GM23338 (cell line): Measurements from ENCODE around the gene MT1F. TPM values are rescaled to one million over a fixed set of nuclear protein-coding genes. Genes with fewer than 3 reads are reported as not detected.
A peak's percentile ranks its signal among the peaks of the same experiment; 100 is the strongest.

Experiments used
- ATAC-seq: fragments of 200-7000 bp; cut with Tn5 transposase; 3 replicates; pipeline ENCODE4 v1.9.1; 2020
- DNase-seq: peaks from one replicate; pipeline ENCODE4 v3.0.0-alpha.2; 2015; ENCODE audit warnings: low spot score
- H2AFZ ChIP-seq: fragments of 200-600 bp; sonication (generic); 2 replicates; pipeline ENCODE4 v1.8.0; 2016; ENCODE audit warnings: antibody characterized with exemption, mild to moderate bottlenecking, moderate library complexity
- H3F3A ChIP-seq: fragments of 200-600 bp; sonication (generic); replicated peaks from 2 replicates; pipeline ENCODE4 v1.8.0; 2017; ENCODE audit warnings: antibody characterized with exemption, mixed run types, low read depth
- H3K27ac ChIP-seq: fragments of 200-600 bp; sonication (generic); 2 replicates; pipeline ENCODE4 v1.6.1; 2016; ENCODE audit warnings: low read depth
- H3K27me3 ChIP-seq: fragments of 200-600 bp; sonication (generic); 2 replicates; pipeline ENCODE4 v1.8.0; 2016; ENCODE audit warnings: mild to moderate bottlenecking, mixed run types, moderate library complexity; ENCODE audit not compliant: insufficient read depth
- H3K36me3 ChIP-seq: fragments of 200-600 bp; sonication (generic); 2 replicates; pipeline ENCODE4 v1.8.0; 2016; ENCODE audit warnings: mild to moderate bottlenecking; ENCODE audit not compliant: insufficient read depth
- H3K4me1 ChIP-seq: fragments of 200-600 bp; sonication (generic); 2 replicates; pipeline ENCODE4 v1.8.0; 2016; ENCODE audit warnings: mild to moderate bottlenecking, moderate library complexity; ENCODE audit not compliant: insufficient read depth
- H3K4me2 ChIP-seq: fragments of 200-600 bp; sonication (generic); 2 replicates; pipeline ENCODE4 v1.7.1; 2017; ENCODE audit warnings: mixed run types
- H3K4me3 ChIP-seq: fragments of 200-600 bp; sonication (generic); 2 replicates; pipeline ENCODE4 v1.6.1; 2016; ENCODE audit warnings: mixed run types
- H3K79me2 ChIP-seq: fragments of 200-600 bp; sonication (generic); replicated peaks from 2 replicates; pipeline ENCODE4 v1.8.0; 2017; ENCODE audit warnings: mild to moderate bottlenecking; ENCODE audit not compliant: insufficient read depth
- H3K9me2 ChIP-seq: fragments of 200-600 bp; sonication (generic); 2 replicates; pipeline ENCODE4 v1.8.0; 2017; ENCODE audit not compliant: insufficient read depth
- H4K20me1 ChIP-seq: fragments of 200-600 bp; sonication (generic); replicated peaks from 2 replicates; pipeline ENCODE4 v1.8.0; 2017; ENCODE audit warnings: mild to moderate bottlenecking; ENCODE audit not compliant: insufficient read depth
- H3K27ac Mint-ChIP-seq: 2 replicates; pipeline ENCODE4 v1.8.0; 2020; ENCODE audit warnings: inconsistent platforms, mild to moderate bottlenecking, moderate library complexity, mixed read lengths
- H3K27me3 Mint-ChIP-seq: 3 replicates; pipeline ENCODE4 v1.8.0; 2022; ENCODE audit warnings: low read depth, mild to moderate bottlenecking, moderate library complexity, mixed read lengths, inconsistent platforms; ENCODE audit not compliant: insufficient read depth, poor library complexity
- H3K36me3 Mint-ChIP-seq: 3 replicates; pipeline ENCODE4 v1.8.0; 2021; ENCODE audit warnings: low read depth, mild to moderate bottlenecking, inconsistent platforms, moderate library complexity, mixed read lengths
- H3K4me1 Mint-ChIP-seq: 3 replicates; pipeline ENCODE4 v1.8.0; 2020; ENCODE audit warnings: mild to moderate bottlenecking, inconsistent platforms, mixed read lengths
- H3K4me3 Mint-ChIP-seq: 3 replicates; pipeline ENCODE4 v1.8.0; 2021; ENCODE audit warnings: moderate library complexity, mild to moderate bottlenecking, inconsistent platforms, mixed read lengths
- H3K9me3 Mint-ChIP-seq: 3 replicates; pipeline ENCODE4 v1.8.0; 2020; ENCODE audit warnings: moderate library complexity, mild to moderate bottlenecking, inconsistent platforms, mixed read lengths
- EZH2 ChIP-seq: fragments of 200-600 bp; sonication (generic); IDR thresholded peaks from one replicate; pipeline ENCODE4 v1.8.0; 2017; ENCODE audit warnings: antibody characterized with exemption, mild to moderate bottlenecking, low read depth; ENCODE audit not compliant: unreplicated experiment
- EZH2phosphoT487 ChIP-seq: fragments of 200-600 bp; sonication (generic); IDR thresholded peaks from one replicate; pipeline ENCODE4 v1.8.1; 2018; ENCODE audit warnings: antibody characterized with exemption; ENCODE audit not compliant: unreplicated experiment
- ZNF462 ChIP-seq: fragments of 250-450 bp; sonication (Bioruptor Pico); IDR thresholded peaks from 2 replicates; pipeline ENCODE4 v1.5.0; 2020; ENCODE audit warnings: mild to moderate bottlenecking, moderate library complexity
- polyA plus RNA-seq: library from polyadenylated mRNA; unstranded; fragments of >200 nt; fragmentation: Nextera tagmentation; extraction: Ambion mirVana; gene quantifications from 2 replicates; pipeline ENCODE4 v1.2.1, GENCODE V29; 2016
- total RNA-seq: library from RNA; depleted of rRNA; stranded (reverse); fragments of >200 nt; shearing (Covaris generic); gene quantifications from 2 replicates; pipeline ENCODE4 v1.2.3, GENCODE V29; 2014

The MT1F gene
- total and polyA plus RNA-seq, 2 experiments from 2014 or later = 7.4 to 107 TPM

- Histone ChIP-seq H3K9me2 (no peaks in the 10 kb centered on the region), H2AFZ (no peak overlapping the region), H3K27me3 (peaks cover 100% of the 10 kb centered on the region), H3K4me2 (no peak overlapping the region), H3K4me1 (peaks cover 14% of the 10 kb centered on the region; the same call in 1 of the 2 replicates), H4K20me1 (peaks cover 19% of the 10 kb centered on the region), H3K79me2 (no peaks in the 10 kb centered on the region), H3K4me3 (no peak overlapping the region; the same call in 1 of the 2 replicates), H3K27ac (no peak overlapping the region), H3F3A (peaks cover 4% of the 10 kb centered on the region; the same call in 1 of the 2 replicates), H3K36me3 (no peaks in the 10 kb centered on the region)
- H3K27me3 Mint-ChIP-seq = peaks cover 100% of the 10 kb centered on the region
- no peaks in the 10 kb centered on the region; the same call in 2 of the 3 replicates for H3K9me3 Mint-ChIP-seq
- ATAC-seq (no peak), DNase-seq (no peak)
- H3K27ac Mint-ChIP-seq = no peak overlapping the region
- TF ChIP-seq EZH2 (peak; percentile 62), EZH2phosphoT487 (no peak)
- H3K36me3 Mint-ChIP-seq = peaks cover 12% of the 10 kb centered on the region; the same call in 2 of the 3 replicates
- H3K4me3 Mint-ChIP-seq = peak overlapping the region; percentile 76; the same call in 2 of the 3 replicates
- peaks cover 27% of the 10 kb centered on the region for H3K4me1 Mint-ChIP-seq
These were observed 26.6 kb upstream of the MT1F start for GRCh38 chr16:56631197-56631596.

GRCh38 chr16:56631832-56632155 is 26.0 kb upstream of the MT1F start:
- peak overlapping the region; percentile 85 for H3K4me2 ChIP-seq
- H3K79me2 ChIP-seq = no peaks in the 10 kb centered on the region
- no peak overlapping the region for H3K27ac ChIP-seq
- peaks cover 100% of the 10 kb centered on the region for H3K27me3 Mint-ChIP-seq
- peaks cover 4% of the 10 kb centered on the region; the same call in 1 of the 2 replicates for H3F3A ChIP-seq
- H4K20me1 ChIP-seq = peaks cover 19% of the 10 kb centered on the region
- H3K36me3 ChIP-seq = no peaks in the 10 kb centered on the region
- H3K36me3 Mint-ChIP-seq = peaks cover 6% of the 10 kb centered on the region; the same call in 2 of the 3 replicates
- peak overlapping the region; percentile 76 for H3K4me3 Mint-ChIP-seq
- peaks cover 26% of the 10 kb centered on the region for H3K4me1 Mint-ChIP-seq
- H3K4me3 ChIP-seq = peak overlapping the region; percentile 60
- peaks cover 14% of the 10 kb centered on the region; the same call in 1 of the 2 replicates for H3K4me1 ChIP-seq
- DNase-seq = no peak
- H3K9me2 ChIP-seq = no peaks in the 10 kb centered on the region
- no peak for ATAC-seq
- H2AFZ ChIP-seq = no peak overlapping the region; the same call in 1 of the 2 replicates
- TF ChIP-seq EZH2phosphoT487 = peak; percentile 18
- TF ChIP-seq ZNF462 = no peak
- TF ChIP-seq EZH2 = peak; percentile 89
- no peaks in the 10 kb centered on the region; the same call in 2 of the 3 replicates for H3K9me3 Mint-ChIP-seq
- H3K27me3 ChIP-seq = peaks cover 100% of the 10 kb centered on the region
- H3K27ac Mint-ChIP-seq = no peak overlapping the region
